NCI-H2171 treated with DMSO at 0.1 percent for 48 hours (cell line): ENCODE measurements around the gene DOK6.

Experiments
- DNase-seq: peaks from one replicate; lab custom pipeline; 2025; lab: John Stamatoyannopoulos, UW

Gene DOK6

DNA sequence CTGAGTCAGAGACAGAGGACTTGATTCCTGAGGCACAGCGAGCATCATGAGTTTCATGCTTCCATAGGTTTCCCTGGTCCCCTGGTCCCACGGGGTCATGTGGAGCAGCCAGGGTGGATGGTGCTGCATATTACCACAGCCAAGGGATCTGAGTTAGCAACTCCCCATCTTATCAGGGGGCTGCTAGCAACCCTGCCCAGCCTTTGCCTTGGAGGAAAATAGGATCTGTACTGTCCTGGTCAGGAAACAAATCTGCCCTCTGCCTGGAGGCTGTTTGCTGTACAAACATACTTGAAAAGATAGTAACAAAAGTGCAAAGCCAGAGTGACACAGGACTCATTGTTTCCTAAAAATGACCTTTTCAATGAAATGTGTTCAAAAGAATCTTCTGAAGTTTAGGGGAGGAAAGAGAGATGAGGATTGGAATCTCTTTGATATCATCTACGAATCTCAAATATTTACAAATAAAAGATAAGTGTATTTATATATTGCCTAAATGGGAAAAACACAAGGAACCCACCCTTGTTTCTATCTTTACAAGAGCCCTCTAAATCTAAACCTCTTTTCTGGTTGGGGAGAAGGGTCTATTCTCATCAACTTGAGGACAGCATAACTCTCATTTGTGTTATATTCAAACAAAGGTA, 352.2 kb downstream of the DOK6 start:
- no peak for DNase-seq

DNA sequence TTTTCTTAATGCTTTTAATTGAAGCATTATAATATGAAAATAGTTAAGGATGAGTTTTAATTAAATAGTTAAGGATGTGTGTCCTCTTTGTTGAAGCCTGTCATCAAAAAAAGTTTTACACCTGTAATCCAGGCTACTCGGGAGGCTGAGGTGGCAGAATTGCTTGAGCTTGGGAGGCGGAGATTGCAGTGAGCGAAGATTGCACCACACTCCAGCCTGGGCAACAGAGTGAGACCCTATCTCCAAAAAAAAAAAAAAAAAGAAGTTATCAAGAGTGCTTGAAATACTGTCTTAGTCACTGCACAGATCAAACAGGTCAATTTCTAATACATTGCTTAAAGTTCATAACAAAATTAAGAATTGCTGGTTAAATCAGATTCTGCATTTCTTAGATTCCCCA, 353.4 kb downstream of the DOK6 start:
- no peak for DNase-seq

DNA sequence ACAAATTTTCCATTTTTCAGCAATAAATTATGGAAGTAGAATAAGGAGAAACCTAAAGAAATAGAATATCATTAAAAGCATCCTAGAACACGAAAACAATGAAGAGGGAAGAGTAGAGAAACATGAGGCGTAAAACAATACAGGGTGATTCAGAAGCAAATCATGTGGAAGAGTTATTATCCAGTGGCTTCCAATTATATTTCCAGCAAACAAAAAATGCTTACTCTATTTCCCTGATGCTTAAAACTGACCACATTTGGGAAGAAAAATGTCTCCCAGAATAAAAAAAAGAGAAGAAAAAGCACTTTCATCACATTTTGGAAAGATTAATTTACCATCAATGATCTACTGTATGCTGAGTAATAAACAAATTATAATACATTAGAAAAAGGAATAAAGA, 354.4 kb downstream of the DOK6 start:
- DNase-seq, result no peak

DNA sequence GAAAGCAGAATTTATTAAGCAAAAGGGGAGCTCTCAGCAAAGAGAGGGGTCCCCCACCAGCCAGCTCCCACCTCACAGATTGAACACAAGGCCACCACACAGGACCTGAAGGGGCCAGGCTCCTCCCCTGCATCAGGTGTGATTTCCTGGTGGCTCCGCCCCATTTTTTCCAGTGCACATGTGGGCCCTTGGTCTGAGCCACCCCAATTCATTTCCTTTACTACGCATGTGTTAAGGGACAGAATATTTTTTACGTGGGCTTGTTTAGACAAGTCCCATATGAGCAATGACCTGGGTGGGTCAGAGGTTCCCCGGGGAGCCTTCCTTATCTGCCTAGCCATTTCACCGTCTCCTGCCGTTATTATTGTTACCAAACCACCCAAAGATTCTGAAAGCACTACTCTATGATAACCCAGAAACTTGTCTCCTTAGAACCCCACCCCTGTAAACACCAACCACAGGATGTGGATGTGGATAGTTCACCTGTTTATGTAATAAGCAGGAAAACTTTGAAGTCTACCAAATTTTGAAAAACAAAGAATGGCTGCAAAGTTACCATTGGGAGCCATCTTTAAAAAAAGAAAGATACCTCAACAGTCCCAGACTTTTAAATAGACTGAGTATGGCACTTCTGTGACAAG, 355.3 kb downstream of the DOK6 start:
- no peak for DNase-seq

DNA sequence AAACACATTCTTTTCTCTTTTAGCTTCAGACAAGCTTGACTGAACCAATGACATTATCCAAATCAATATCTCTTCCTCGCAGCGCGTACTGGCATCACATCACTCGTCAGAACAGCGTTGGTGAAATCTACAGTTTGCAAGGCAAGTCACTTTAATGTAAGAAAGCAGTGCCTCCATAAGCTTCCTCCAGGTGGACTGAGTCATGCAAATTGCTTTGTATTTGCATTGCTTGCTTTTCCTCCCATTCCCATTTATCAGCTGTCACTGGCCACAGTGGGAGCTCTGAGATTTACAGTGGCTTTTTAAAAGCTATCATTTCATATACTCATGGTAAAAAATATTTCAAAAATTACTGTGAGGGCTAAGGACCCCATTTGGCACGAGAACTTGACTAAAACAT, 357.0 kb downstream of the DOK6 start:
- no peak for DNase-seq

DNA sequence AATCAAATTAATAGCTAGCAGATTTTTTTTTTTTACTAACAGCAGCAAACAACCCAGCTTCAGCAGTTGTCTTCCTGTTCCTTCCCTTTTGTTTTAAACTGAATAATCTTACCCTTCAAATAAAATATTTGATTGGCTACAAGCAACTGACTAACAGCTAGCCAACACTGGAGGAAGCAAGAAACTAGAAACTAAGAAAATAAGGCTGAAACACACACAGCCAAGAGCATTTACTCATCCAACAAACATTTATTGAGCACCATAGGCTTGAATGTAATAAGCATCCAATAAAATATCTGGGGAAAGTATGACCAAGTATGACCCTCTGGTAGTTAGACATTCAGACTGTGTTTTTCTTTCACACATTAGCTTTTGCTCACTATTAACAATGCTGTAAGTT, 357.8 kb downstream of the DOK6 start:
- DNase-seq, result no peak

DNA sequence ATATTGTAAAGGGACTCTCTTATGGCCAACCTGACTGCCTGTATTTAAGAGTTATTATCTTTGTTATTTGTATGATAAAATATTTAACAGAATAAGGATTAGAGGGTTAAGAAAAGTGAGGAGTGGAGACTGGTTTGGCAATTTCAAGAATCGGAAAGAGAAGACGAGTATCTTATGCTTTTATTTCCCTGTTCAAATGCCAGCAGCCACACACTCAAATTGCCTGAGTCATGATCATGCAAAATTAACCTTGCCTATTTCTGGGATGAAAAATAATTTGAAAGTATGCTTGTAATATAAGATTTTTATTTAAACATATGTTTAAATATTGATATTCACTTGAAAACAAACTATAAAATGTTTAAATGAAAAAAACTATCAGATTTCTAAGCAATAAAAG, 358.4 kb downstream of the DOK6 start:
- no peak for DNase-seq

DNA sequence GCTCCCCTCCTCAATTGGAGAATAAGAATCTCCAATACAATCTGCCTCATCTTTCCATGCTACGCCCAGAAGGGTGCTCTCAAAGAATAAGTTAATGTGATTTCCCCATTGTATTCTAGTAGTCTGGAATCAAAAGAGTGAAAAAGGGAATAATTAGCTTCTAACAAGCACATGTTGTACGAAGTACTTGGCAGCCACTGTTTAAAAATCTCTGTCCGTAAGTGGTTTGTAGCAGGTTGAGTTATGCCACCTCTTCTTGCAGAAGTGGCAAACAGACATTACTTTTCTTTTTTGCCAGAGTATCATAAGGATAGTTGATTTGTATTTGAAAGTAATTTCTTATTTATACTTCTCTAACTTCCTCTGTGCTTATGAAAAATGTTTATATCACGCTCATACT, 362.3 kb downstream of the DOK6 start:
- DNase-seq, result no peak

DNA sequence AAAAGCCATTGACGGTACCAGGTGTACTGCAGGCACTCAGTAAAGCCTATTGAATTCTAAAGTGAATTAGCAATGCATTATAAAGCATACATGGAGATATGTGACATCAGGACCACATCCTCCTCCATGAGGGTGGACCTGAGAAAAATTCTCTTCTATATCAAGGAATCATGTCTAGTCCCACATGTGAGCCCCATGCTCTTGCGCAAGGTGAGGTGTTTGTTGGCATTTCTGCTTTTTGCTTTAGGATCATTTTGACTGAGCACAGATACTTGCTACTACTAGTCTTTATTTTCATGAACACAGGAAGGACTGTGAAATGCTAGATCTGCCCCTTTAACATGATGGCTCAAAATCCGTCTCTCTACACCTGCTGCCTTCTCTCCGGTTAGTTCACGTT, 363.1 kb downstream of the DOK6 start:
- no peak for DNase-seq

DNA sequence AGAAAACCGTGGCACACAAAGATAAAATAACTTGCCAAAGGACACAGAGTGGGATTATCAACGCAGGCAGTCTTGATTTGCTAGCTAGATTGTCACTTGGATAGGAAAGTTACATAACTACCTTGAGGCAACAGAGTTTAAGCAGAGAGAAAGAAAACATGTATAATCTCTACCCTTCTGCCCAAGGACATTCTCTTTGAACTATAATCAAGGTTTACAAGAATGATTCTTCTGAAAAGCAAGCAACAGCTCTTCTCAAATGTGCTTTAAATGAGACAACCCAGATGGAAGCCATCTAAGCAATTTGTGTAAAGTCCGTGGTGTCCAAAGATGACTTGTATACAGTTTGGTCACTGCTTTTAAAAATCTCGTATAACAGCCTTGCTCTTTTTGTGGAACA, 369.6 kb downstream of the DOK6 start:
- no peak for DNase-seq

DNA sequence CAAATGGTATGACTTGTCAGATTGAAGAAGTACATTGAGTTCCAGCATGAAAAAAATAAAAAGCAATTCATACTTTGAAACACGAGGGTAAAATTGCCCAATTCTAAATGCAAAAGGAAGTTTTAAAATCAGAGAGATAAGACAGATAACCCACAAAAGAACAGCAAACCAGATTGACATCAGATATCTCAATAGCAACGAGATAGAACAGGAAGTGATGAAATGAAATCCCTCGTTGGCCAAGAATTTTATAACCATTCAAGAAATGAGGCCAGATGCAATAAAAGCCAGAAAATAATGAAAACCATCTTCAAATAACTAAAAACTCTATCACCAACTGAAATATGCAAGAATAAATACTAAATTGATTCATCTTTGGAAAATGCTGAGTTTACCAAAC, 374.1 kb downstream of the DOK6 start:
- no peak for DNase-seq

DNA sequence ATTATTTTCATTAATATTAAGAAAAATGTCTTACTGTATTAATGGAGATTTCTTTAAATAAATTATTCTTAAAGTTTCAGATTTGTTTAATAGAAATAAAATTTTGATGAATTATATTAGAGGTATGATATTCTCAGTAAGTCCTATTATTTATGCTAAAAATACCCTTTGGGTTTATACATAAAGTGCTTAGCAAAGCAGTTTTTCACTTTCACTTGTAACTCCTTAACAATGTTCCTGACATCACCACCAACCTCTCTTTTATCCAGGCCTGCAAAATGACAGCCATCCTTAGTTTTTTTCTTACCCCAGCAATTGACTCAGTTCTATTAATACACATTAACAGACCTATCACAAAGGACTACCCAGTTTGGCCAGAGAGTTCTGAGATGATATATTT, 376.6 kb downstream of the DOK6 start:
- DNase-seq, result no peak

DNA sequence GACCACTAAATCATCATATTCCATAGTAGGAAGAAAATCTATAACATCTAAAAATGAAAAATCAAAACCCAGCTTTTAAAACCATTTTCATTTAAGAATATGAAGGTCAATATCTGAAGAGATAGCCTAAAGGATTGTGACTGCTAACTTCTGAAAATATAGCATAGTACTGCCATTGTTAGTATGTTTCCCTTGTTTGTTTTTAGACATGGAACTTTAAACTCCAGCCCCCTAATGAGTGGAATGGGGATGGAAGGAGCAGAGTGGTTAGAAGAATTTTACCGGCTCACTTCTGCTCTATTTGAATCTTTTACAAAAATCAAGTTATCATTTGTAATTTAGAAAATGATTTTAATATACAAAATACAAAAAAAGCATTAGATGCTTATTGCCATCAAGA, 378.0 kb downstream of the DOK6 start:
- no peak for DNase-seq

DNA sequence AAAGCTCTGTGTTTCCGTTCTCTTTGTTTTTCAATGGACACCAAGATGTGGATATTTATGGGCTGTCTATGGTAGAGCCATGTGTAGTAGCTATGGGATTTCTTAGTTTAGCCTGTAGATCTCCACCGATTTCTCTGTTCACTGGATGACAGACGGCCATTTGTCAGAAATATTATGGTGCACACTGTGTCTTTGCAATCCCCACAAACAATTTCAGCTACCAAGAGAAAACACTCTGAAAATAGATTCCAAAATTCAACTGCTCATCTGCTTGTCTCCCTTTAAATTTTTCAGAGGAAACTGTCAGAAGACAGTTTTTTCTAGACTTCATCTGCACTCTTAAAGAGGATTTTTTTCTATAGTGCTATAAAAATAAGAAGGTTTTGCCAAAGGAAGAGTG, 380.2 kb downstream of the DOK6 start:
- DNase-seq, result no peak

DNA sequence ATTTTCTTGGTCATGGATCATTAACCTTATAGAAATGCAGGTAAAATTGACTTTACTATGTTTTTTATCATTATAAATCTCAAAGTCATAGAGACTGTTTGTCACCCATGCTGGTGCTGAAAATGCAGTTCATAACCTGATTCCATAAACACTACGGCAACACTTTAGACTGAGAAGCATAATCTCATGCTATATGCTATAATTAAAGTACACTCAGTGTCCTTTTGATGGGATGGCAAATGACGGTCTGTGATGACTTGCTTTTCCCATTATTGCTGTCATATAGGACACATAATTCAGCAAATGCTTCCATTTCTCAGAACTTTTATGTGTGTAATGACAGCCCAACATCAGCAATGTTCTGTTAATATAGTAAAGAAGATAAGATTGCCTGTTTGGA, 384.1 kb downstream of the DOK6 start:
- DNase-seq, result no peak

DNA sequence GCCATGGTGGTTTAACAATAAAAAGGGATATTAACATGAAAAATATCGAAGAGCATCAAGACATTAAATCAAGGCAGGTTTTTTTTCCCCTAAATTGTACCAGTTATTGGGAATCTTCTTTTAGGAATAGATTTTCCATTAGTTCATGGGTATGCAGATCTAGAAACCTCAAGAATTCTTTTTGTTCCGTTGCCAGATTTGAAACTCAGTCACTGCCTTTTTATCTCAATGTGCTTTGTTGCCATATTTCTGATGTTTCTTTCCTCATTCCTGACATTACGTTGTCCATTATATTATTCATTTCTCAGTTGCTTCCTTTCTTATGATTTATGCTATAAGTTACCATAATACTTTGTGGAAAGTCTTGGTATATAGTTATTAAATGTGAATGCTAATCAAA, 384.8 kb downstream of the DOK6 start:
- DNase-seq, result no peak

DNA sequence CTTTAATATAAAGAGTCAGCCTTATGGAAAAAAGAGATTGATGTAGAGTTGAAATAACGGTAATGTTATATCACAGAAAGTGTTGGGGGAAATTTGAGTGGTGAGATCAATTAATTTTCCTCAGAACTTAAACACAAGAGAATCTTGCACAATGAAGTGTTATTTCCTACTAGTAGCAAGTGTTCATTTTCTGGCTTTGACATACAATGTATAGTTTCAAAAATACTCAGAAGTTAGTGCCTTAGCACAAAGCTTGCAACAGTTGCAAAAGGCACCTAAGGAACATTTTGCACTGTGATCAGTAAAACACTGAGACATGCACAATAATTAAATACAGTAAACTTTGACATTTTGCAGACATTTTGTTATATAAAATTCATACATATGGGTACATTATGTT, 385.7 kb downstream of the DOK6 start:
- DNase-seq, result no peak

DNA sequence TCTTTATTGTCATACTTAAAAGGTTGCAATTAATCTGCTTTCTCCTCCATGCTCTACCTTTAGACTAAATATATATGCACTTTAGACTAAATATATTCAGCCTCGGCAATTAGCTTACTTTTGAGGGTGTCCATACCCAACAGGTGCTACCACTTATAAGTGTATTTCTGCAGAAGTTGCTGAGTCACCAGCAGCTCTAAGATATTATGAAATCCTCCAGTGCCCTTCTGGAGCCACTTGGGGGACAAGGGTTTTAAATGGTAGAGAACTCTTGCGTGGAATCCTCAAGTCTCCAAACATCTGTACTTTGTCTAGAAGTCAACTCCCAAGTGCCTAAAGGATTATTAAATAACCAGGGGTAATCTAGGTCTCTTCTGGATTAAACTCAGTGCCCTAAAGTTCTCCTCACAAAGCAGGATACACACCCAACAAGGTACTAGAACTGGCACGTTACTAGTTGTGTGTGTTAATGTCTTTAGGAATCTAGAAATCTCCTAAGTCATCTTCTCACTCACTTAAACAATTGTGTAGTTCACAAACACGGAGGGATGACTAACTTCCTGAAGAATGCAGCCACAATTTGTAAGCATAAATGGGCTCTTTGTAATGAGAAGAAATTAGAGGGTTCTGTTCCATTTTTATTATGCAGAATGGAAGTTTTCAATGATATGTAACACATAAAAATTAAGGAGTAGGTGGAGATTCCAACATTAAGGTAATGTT, 387.3 kb downstream of the DOK6 start:
- DNase-seq, result no peak

DNA sequence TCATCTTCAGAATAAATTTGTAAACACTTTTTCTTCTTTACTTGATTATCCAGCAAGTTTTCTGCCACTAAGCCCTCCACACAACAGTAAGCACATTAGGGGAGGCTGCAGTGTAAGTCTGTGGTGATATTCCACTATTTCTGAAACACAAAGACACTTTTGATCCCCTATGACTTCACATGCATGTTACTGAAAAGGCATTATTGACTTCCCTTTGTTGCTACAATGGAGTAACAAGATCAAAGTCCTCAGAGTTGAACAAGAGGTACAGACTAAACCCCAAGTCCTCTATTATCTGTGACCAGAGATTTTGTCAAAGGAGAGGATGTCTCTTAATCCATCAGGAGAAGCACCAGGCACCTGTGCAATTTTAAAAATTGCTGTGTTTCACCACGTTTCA, 389.1 kb downstream of the DOK6 start:
- no peak for DNase-seq

DNA sequence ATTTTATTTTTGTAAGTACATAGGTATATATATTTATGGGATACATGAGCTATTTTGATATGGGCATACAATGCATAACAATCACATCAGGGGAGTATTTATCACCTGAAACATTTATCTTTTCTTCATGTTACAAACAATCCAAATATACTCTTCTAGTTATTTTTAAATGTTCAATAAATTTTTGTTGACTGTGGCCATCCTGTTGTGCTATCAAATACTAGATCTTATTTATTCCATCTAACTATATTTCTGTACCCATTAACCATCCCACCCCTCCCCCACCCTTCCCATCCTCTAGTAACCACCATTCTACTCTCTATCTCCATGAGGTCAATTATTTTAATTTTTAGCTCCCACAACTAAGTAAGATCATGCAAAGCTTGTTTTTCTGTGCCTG, 390.0 kb downstream of the DOK6 start:
- DNase-seq, result no peak

DNA sequence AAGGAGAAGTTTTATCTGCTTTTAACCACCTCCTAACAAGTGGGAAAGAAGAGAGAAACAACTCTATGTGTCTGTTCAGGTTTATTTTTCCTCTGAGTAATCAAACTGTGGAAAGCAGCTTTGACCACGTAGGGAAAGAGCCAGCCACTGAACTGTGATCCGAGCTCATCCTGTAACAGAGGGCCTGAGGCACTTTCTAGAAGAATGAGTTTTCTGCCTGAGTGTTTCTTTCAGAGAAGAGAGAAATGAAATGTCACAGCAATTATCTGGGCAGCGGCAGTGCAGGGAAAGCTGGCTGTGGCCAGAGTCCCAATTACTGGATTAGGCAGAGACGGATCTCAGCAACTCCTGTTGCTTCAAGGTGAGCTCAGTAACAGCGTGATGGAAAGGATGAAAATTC, 395.1 kb downstream of the DOK6 start:
- no peak for DNase-seq

DNA sequence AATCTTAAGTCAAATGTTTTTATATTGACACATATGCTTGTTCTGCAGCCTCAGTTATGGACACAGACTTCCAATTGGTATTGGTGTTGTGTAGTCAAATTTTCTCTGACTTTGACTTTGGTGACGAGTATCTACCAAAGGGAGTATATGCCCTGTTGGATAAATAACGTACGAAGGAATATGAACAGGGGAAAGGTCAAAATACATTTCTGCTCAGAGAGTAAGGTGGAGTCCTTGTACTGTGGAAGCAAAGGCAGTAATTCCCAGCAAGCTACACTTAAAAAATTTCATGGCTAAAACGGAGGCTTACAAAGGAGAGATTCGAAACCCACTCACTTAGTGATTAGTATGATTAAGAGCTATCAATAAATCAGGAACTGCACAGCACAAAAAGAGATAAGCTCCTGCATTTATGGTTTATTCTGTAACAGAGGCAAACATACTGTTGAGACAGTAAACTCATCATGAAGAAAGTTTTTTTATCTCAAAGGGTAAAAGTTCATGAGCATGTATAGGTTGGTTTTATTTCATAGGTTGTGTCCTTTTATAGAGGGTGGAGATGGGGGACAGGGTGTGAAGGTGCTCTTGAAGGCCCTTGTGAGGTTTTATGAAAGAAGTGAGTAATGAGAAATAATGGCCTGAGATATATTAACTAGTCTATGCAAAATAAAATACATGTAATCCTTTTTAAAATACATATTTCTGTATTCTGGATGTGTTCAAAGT, 404.3 kb downstream of the DOK6 start:
- no peak for DNase-seq

DNA sequence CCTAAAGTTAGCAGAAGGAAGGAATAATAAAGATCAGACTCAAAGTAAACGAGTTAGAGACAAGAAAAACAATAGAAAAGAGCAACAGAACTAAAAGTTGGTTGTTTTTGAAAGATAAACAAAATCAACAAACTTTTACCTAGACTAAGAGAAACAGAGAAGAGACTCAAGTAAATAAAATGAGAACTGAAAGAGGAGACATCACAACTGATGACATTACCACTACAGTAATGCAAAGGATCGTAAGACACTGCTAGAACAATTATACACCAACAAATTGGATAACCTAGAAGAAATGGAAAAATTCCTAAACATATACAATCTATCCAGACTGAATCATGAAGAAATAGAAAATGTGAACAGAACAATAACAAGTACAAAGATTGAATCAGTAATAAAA, 407.7 kb downstream of the DOK6 start:
- DNase-seq, result no peak
